Jurkat, Clone E6-1 (cell line): ENCODE measurements around the gene VASN.

Experiments used
- DNase-seq: peaks from one replicate; pipeline ENCODE4 v3.0.0-alpha.2; 2011; ENCODE audit warnings: low read depth, low spot score
- H3K4me3 ChIP-seq: 2 replicates; pipeline ENCODE4 v1.5.1; 2011; ENCODE audit warnings: mild to moderate bottlenecking, low read length, control low read depth, moderate library complexity

Gene VASN

DNA sequence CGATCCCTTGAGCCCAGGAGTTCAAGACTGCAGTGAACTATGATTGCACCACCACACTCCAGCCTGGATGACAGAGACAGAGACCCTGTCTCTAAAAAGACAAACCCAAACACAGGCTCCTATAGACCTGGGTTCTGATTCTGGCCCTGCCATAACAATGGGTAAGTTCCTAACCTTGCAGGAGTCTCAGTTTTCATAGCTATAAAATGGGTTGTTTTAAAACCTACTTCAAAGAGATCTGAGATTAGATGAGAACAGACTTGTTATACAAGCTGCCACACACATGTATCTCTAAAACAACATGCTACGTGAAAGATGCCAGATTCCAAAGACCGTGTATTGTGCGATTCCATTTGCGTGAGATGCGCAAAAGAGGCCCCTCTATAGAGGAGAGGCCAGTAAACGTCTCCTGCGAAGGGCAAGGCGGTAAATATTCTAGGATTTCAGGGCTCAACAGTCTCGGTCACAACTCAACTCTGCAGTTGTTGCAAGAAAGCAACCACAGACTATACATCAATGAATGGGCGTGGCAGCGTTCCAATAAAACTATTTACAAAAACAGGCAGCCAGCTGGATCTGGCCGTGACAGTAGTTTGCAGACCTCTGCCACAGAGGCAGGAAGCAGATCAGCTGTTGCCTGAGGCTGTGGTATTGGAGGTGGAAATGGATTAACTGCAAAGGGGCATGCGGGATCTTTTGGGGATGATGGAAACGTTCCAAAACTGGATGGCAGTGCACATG is 38.9 kb downstream of the VASN start:
- DNase-seq = peak; percentile 24
- no peak overlapping the region for H3K4me3 ChIP-seq

GRCh38 chr16:4411684-4412083 is 40.0 kb downstream of the VASN start:
- H3K4me3 ChIP-seq = no peak overlapping the region
- DNase-seq = no peak

DNA sequence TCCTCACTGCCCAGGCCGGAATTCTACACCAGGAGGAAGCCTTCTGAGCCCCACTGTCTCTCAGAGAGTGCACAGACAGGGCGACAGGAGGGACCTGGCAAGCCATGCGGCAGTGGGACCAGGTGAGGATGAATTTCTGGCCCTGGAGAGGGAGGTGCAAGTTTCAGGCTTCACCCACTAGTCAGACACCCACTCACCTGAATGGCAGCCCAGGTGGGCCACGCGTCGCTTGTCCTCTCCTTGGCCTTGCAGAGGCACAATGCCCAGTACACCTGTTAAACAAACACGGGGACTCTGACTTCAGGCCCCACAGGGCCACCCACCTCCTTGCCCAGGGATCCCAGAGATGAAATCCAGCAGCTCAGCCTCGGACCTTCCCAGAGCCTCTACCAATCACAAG is 40.5 kb downstream of the VASN start:
- H3K4me3 ChIP-seq = no peak overlapping the region
- no peak for DNase-seq

GRCh38 chr16:4412854-4413253 is 41.2 kb downstream of the VASN start:
- DNase-seq = no peak
- H3K4me3 ChIP-seq = no peak overlapping the region

GRCh38 chr16:4414187-4414917 is 42.7 kb downstream of the VASN start:
- no peak for DNase-seq
- no peak overlapping the region for H3K4me3 ChIP-seq

- no peak for DNase-seq
- peak overlapping the region; percentile 59 for H3K4me3 ChIP-seq
Measured at GRCh38 chr16:4415538-4416199, 44.0 kb downstream of the VASN start.

- DNase-seq = peak; percentile 85
- peak within 1 kb of the TSS; percentile 59 for H3K4me3 ChIP-seq
Measured at GRCh38 chr16:4416200-4417032, 44.8 kb downstream of the VASN start, which contains the start of gene CORO7. CORO7 (minus strand) TSS chr16:4416596; CDS start chr16:4416518, 78 bp downstream.

GRCh38 chr16:4419402-4419959 is 47.8 kb downstream of the VASN start:
- DNase-seq = no peak
- H3K4me3 ChIP-seq = no peak overlapping the region

DNA sequence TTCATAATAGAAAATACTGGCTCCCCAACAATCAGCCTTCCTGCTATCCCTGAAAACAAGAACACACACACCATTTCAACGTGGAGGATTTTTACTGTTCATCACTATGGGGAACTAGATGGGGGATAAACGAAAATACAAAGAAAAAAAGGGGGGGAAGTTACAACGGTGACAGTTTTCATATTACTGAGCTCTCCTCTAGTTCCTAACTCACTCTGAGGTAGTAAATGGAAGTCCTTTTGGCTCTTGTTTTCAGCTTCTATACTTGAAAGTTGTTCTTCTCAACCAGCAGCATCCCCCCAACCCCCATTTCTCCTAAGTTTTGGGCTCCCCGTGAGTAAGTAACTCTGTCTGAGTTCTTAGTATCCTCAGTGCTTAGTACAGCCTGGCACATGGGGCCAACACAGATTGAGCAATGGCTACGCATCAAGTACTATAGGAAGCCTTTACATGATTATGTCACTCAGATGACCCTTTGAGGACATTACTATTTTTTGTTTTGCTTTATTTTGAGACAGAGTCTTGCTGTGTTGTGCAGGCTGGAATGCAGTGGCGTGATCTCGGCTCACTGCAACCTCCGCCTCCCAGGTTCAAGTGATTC is 49.0 kb downstream of the VASN start:
- DNase-seq = no peak

DNA sequence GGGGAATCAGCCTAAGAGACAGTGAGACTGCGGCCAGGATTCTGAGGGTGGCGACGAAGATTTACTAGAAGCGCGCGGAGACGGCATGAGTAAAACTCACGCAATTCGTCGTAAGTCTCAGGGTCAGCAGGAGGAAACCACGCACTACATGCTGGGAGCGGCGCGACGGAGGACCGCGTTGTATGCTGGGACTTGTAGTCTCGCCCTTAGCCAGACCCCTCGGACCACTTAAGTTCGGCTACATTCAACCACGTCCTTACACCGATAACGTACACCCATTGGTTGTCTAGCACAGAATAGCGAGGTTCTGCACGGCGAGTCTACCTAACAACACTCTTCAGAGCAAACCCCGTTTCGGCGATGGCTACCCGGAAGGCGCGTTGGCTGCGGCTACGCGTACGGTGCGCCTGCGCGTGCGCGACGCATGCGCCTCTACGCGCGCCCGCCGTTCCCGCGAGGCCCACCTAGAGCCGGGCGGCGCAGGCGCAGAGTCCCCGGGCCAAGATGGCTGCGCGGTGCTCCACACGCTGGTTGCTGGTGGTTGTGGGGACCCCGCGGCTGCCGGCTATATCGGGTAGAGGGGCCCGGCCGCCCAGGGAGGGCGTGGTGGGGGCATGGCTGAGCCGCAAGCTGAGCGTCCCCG is 53.9 kb downstream of the VASN start, which contains the start of gene DNAJA3:
Gene DNAJA3 (plus strand): TSS at position 491 of the 643 bp plus-strand sequence. CDS start 14 bp downstream, at position 505.
- peak within 1 kb of the TSS; percentile 85 for H3K4me3 ChIP-seq
- peak; percentile 96 for DNase-seq

More for the DNA sequence above, 49.0 kb downstream of the VASN start:
- no peak overlapping the region for H3K4me3 ChIP-seq

DNA sequence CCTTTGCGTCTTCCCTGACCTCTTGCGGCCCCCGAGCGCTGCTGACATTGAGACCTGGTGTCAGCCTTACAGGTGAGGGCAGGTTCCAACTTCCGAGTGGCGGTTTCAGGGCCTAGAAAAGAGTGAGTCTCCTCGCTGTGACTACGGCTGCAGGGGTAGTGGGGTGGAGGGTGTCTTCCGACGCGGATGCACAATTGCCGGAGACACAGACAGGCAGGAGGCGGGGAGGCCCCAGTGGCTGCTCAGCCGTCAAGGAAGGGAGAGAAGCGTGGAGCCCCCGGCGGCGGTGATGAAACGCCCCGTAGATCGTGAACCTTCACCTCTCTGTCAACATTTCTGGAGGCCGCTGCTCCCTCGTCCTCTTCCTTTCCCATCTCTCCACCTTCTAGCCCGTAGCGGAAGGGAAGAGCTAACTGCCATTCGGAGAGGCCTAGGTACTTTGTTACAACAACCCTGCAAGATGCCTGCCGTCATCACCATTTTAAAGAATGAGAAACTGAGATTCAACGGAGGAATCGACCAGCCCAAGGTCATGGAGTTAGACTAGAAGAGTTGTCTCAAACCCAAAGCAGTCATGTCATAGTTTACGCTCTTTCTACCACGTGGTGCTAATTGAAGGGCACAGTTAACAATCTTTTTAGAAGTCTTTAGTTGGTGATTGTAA is 54.5 kb downstream of the VASN start:
- peak; percentile 26 for DNase-seq
- peak overlapping the region; percentile 85 for H3K4me3 ChIP-seq

DNA sequence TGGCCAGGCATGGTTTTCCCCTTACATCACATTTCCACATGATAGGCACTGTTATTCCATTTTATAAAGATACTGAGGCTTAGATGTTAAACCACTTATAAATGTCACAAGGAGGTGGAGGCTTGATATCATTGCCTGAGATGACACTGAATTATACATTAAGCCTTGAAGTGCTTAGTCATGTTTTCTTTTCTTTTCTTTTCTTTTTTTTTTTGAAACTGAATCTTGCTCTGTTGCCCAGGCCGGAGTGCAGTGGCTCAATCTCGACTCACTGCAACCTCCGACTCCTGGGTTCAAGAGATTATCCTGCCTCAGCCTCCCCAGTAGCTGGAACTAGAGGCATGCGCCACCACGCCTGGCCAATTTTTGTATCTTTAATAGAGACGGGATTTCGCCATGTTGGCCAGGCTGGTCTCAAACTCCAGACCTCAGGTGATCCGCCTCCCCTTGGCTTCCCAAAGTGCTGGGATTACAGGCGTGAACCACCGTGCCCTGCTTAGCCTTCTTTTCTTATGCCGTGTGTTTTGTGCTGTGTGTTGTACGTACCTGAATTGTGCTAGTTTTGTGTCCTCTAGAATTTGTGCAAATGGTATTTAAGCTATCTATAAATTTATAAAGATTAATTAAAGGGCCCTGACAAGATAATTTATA is 55.2 kb downstream of the VASN start:
- peak overlapping the region; percentile 85 for H3K4me3 ChIP-seq
- DNase-seq = no peak

GRCh38 chr16:4428500-4428899 is 56.9 kb downstream of the VASN start:
- H3K4me3 ChIP-seq = no peak overlapping the region
- DNase-seq = no peak

GRCh38 chr16:4431023-4431422 is 59.4 kb downstream of the VASN start:
- no peak for DNase-seq
- no peak overlapping the region for H3K4me3 ChIP-seq
